Spleen (tissue), 7 donors: ENCODE results near the gene PROX1.

Source experiments
- POLR2AphosphoS5 ChIP-seq, 3 donors: sonication (generic); formaldehyde crosslinking; IDR thresholded peaks; one replicate each; pipeline ENCODE4 v1.5.1; 2017; ENCODE audit warnings: antibody characterized with exemption in 3 of 3
- TF ChIP-seq, protein P1 (sequence below), 11 experiments: fragments of 200-600 bp in 7 of 11; fragments of 450-650 bp in 4 of 11; sonication (generic) in 4 of 11; IDR thresholded peaks in 8 of 11; conservative IDR thresholded peaks in 3 of 11; 1 replicate in 7 of 11; 2 replicates in 4 of 11; pipeline versions ENCODE4 v1.4.0 to v1.8.0; 2016 to 2021; ENCODE audit warnings: antibody characterized with exemption in 11 of 11, inconsistent platforms in 4 of 11, mild to moderate bottlenecking in 1 of 11
- donor health status: DM: no; HTN: no; CAD: no; lungs with moderate emphysema.
- donor health status: DM: no; HTN: no; CAD: no.
- donor health status: DM: no; HTN: no; CAD: no.

DNA sequence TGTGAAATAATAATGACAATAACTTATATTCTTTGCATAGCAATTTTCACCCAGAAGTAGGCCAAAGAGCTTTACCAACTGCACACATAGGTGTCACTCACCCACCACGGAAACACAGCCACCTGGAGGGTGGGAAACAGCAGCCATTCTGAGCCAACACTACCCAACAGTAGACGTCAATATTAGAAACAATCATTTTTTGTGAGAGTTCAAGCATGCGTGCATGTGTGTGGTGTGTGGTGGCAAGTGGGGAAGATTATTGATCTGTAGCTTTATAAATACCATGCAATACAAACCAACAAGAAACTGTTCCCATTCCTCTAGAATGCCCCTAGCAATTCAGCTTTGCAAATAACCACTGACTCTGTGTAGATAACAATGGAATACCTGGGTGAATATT lies 19.1 kb downstream of the PROX1 start:
- TF ChIP-seq, protein P1, sequence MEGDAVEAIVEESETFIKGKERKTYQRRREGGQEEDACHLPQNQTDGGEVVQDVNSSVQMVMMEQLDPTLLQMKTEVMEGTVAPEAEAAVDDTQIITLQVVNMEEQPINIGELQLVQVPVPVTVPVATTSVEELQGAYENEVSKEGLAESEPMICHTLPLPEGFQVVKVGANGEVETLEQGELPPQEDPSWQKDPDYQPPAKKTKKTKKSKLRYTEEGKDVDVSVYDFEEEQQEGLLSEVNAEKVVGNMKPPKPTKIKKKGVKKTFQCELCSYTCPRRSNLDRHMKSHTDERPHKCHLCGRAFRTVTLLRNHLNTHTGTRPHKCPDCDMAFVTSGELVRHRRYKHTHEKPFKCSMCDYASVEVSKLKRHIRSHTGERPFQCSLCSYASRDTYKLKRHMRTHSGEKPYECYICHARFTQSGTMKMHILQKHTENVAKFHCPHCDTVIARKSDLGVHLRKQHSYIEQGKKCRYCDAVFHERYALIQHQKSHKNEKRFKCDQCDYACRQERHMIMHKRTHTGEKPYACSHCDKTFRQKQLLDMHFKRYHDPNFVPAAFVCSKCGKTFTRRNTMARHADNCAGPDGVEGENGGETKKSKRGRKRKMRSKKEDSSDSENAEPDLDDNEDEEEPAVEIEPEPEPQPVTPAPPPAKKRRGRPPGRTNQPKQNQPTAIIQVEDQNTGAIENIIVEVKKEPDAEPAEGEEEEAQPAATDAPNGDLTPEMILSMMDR (IDR thresholded peaks at IDR 0.05 in 8 of 11, conservative IDR thresholded peaks at IDR 0.05 in 3 of 11): no peak
- TF ChIP-seq POLR2AphosphoS5 (IDR thresholded peaks at IDR 0.05): no peak
